ENCODE results near the gene RNF112.

DNA sequence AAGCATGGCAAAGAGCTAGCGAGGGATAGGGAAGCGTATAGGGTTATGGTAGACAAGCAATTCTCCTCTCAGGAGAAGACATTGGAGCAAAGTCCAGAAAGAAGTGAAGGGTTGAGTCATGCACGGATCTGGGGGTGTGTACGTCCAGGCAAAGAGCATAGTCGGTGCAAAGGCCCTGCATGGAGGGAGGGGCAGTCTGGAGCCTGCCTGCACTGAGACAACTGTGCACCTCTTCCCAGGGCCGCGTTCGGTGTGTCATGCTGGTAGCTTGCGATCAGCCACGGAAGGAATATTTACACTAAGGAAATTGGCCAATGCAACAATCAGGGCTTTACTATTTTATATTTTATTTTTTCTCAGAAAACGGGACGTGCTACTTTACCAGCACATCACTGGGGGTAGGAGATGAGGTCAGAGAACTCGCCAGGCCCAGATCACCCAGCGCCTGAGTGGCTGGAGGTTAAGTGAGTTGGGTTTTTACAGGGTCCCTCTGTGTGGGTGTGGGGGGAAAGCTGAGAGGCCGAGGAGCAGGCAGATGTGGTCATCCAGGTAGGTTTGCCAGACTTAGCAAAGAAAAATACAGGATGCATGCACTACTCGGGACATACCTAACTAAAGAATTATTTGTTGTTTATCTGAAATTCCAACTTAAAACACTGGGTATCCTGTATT is 41.8 kb upstream of the RNF112 start:
- TF ChIP-seq POLR2A (IDR thresholded peaks at IDR 0.05; ENCODE audit: low read depth, low read length): no peak
- no peak for TF ChIP-seq POLR2AphosphoS5 (IDR thresholded peaks at IDR 0.05; ENCODE audit: low read depth, low read length)

All from GM12892 (cell line).